Airway epithelial cell (primary cell): Measurements from ENCODE around the gene TPH1. TPM values are rescaled to one million over a fixed set of nuclear protein-coding genes. Genes with fewer than 3 reads are reported as not detected.

Experiments
- total RNA-seq: library from RNA; depleted of rRNA; stranded (reverse); fragments of >200 nt; gene quantifications from 2 replicates; pipeline ENCODE4 v1.2.3, GENCODE V29; 2015

TPH1 gene
- under 0.01 and 0.05 TPM in 2 replicates for total RNA-seq

DNA sequence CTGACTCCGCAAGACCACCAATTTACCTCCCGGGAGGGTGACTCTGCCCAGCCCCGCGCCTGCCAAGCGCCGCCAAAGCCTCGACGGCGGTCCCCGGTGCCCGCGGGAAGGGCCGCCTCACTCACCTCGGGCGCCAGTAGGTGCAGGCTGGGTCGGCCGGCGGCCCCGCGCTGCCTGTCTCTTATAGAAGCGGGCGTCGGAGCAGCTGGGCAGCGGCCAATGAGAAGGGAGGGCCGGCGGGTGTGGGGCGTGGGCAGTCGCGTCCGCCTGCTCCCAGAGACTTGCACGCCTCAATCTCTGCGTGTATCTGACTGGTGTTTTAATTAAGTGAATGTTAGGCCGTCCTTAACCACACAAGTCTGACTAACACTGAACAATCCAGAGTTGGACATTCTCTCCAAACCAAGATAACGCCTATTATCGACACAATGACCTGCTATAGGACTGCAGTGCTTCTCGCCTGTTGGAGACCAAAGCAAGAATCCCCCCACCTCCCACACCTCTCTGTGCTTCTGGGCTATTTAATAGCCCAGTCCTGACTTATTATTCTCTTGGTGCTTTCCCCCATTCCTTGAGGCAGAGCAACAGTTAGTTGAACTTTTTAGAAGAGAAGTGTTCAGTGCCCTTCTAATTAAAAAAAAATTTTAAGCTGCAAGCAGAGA, at the start of gene TPH1:
TPH1 (minus strand) TSS at position 154 of the 662 bp plus-strand sequence. CDS start 5,507 bp downstream, outside the sequence.

DNA sequence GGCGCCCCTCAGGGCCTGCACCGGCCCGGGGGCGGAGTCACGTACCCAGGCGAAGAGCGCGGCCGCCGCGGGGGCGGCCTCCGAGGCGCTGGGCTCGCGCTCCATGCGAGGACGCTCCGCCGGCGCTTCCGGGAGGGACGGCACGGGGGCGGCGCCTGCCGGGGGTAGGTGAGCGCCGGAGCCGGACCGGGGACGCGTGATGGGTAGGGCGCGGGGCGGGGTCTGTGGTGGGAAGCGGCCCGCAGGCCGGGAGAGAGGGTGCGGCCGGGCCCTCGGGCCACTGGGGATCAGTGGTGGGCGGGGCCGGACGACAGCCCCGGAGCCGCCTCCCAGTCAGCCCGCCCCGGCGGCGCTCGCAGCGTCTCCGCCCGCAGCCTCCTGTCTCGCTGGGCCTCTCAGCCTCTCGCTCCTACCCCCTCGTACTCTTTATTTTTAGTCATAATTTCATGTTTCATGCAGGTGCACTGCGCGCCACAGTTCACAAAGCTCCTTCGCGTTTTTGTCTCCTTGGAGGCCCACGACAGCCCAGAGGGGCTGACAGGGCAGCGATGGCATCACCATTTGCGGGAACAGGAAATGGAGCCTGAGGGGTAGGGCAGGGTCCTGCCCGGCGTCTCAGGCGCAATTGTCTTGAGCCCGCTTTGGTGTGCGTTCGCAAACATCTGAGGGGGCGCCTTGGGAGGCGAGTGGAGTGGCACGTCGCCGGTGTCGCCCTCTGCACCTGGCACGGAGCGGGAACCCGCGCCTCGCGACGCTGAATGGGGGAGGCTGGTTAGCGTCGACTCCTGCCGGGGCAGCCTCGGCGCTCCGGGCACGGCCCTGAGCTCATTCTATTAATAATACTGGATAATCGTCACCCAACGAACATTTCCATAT, 32.9 kb downstream of the TPH1 start, which contains the start of gene SERGEF:
SERGEF (minus strand) TSS at position 142 of the 876 bp plus-strand sequence; CDS start at position 105, 37 bp downstream.

Other genes with a start within 250 kb of the TPH1 start
- 16.6 and 17.3 TPM in 2 replicates for gene SERGEF, start 33.2 kb downstream of the TPH1 start, total RNA-seq
- 19.1 and 21.6 TPM in 2 replicates for gene SAAL1, start 59.8 kb upstream of the TPH1 start, total RNA-seq
- gene MRGPRX3, start 86.3 kb upstream of the TPH1 start, total RNA-seq = 0.21 TPM in 1 of 2 replicates, not detected in the other
- not detected in 2 replicates for gene MRGPRX4, start 126.6 kb upstream of the TPH1 start, total RNA-seq
- 0.42 and 0.56 TPM in 2 replicates for gene SAA4, start 190.5 kb upstream of the TPH1 start, total RNA-seq
- 4.7 and 11.7 TPM in 2 replicates for gene SAA2, start 202.4 kb upstream of the TPH1 start, total RNA-seq
- 11.6 and 21.5 TPM in 2 replicates for gene SAA1, start 220.0 kb upstream of the TPH1 start, total RNA-seq